ENCODE data around the gene CCDC73. TPM values are rescaled to one million over a fixed set of nuclear protein-coding genes. Genes with fewer than 3 reads are reported as not detected.

CCDC73 gene
- total RNA-seq, 1 experiment from 2014 or later: 0.04 TPM

DNA sequence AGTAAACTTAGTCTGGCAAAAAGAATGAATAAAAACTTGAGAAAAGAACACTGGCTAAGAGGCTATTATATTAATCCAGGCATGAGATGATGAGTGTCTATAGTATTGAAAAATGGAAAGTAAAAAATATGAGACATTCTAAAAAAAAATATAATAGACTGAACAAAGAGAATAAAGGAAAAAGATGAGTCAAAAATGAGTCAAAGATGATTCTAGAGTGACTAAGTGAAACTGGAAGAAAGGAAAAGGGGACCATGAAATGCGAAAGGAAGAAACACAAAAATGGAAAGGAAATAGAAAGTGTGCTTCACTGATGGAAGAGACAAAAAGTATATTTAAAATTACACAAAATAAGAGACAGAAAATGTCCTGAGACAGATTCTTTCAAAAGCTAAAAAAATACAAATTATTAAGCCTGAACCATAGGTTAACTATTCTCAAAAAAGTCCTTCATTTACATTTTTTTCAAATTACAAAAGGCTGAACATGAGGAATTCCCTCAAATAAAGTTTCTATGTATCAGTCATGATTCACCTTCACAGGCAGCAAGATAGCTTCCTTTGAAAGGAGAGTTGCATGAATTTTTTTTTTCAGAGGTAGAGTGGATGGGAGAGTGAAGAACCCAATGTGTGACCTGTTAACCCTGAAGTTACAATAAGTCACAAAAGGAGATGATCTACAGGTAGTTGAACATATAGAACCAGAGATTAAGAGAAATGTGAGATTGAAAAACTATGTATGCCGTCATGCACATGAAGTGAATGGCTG, 135.6 kb downstream of the CCDC73 start:
- Histone ChIP-seq H3K9me2 (replicated peaks; ENCODE audit: low read length) (no peaks in the 10 kb centered on the region; the same call in 1 of the 2 replicates), H3K4me3 (ENCODE audit: low read length) (peak overlapping the region; percentile 49), H3K27ac (ENCODE audit: low read length) (peak overlapping the region; percentile 97), H3K79me2 (ENCODE audit: low read length) (no peaks in the 10 kb centered on the region), H3K9me3 (ENCODE audit: low read length) (no peaks in the 10 kb centered on the region), H2AFZ (ENCODE audit: low read length) (peak overlapping the region; percentile 52), H3K27me3 (ENCODE audit: low read length) (no peaks in the 10 kb centered on the region), H3K9ac (ENCODE audit: low read length) (peak overlapping the region; percentile 71), H3F3A (ENCODE audit: low read length, unreplicated experiment) (peaks cover 4% of the 10 kb centered on the region), H4K20me1 (ENCODE audit: low read length) (no peaks in the 10 kb centered on the region), H3K36me3 (ENCODE audit: low read depth, low read length) (no peaks in the 10 kb centered on the region), H3K4me2 (ENCODE audit: low read length) (peak overlapping the region; percentile 72), H3K4me1 (ENCODE audit: insufficient read depth, low read length) (peaks cover 32% of the 10 kb centered on the region)
- intact Hi-C loops (cut with micrococcal nuclease): loop anchor here (5.0 kb wide), 1 partner anchor 53 kb away; no protein-coding TSS in a partner anchor
- no TSS peak for BruUV-seq (replicated peaks)
- DNase-seq: peak; percentile 91
- ATAC-seq: peak; percentile 85
- ChIA-PET POLR2A (ENCODE audit: unreplicated experiment) (interaction anchor here (0.5 to 0.6 kb wide), 2 partner anchors 30 to 238 kb away, joined by 4 to 9 read pairs; no protein-coding TSS in a partner anchor), CTCF (interaction anchor here (0.6 kb wide), 2 partner anchors 53 to 57 kb away, joined by 3 to 4 read pairs; no protein-coding TSS in a partner anchor)
- no peak for TF ChIP-seq EZH2phosphoT487 (IDR thresholded peaks at IDR 0.05; ENCODE audit: borderline replicate concordance, low read length)
- TF ChIP-seq, protein P1, sequence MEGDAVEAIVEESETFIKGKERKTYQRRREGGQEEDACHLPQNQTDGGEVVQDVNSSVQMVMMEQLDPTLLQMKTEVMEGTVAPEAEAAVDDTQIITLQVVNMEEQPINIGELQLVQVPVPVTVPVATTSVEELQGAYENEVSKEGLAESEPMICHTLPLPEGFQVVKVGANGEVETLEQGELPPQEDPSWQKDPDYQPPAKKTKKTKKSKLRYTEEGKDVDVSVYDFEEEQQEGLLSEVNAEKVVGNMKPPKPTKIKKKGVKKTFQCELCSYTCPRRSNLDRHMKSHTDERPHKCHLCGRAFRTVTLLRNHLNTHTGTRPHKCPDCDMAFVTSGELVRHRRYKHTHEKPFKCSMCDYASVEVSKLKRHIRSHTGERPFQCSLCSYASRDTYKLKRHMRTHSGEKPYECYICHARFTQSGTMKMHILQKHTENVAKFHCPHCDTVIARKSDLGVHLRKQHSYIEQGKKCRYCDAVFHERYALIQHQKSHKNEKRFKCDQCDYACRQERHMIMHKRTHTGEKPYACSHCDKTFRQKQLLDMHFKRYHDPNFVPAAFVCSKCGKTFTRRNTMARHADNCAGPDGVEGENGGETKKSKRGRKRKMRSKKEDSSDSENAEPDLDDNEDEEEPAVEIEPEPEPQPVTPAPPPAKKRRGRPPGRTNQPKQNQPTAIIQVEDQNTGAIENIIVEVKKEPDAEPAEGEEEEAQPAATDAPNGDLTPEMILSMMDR (conservative IDR thresholded peaks at IDR 0.05; ENCODE audit: low read depth, low read length): no peak
- no peak for TF ChIP-seq EZH2 (IDR thresholded peaks at IDR 0.05; ENCODE audit: low read length, unreplicated experiment)

DNA sequence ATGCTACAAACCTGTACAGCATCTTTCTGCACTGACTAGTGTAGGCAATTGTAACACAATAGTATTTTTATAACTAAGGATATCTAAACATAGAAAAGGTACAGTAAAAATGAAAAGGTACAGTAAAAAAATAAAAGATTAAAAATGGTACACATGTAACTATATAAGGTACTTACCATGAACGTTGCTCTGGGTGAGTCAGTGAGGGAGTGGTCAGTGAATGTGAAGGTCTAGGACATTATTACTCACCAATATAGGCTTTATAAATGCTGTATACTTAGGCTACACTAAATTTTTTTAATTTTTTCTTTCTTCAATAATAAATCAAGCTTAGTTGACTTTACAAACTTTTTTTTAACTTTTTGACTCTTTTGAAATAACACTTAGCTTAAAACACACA, 150.9 kb downstream of the CCDC73 start:
- TF ChIP-seq, protein P1 (conservative IDR thresholded peaks at IDR 0.05; ENCODE audit: low read depth, low read length): no peak
- no peak for TF ChIP-seq EZH2 (IDR thresholded peaks at IDR 0.05; ENCODE audit: low read length, unreplicated experiment)
- no peak for TF ChIP-seq EZH2phosphoT487 (IDR thresholded peaks at IDR 0.05; ENCODE audit: borderline replicate concordance, low read length)
- no TSS peak for BruUV-seq (replicated peaks)
- no peaks in the 10 kb centered on the region for H3K27me3 ChIP-seq (ENCODE audit: low read length)

DNA sequence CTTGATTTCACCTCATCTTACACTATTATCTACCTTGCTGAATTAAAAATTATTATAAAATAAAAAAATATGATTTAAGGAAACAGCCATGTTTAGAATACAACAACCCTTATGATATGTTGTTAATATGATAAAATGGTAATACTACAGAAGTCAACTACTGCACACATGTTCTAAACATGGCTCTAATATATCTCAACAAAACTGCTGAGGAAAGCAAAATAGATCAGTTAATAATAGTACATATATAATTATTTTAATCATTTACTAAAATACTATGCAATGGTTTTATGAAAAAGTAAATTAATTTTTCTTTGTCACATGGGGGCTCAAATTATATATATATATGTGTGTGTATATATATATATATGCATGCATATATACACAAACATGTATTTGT, 153.1 kb downstream of the CCDC73 start:
- no peaks in the 10 kb centered on the region for H3K36me3 ChIP-seq (ENCODE audit: low read depth, low read length)
- H3K27ac ChIP-seq (ENCODE audit: low read length): no peak overlapping the region
- no TSS peak for BruUV-seq (replicated peaks)
- H2AFZ ChIP-seq (ENCODE audit: low read length): no peak overlapping the region
- no peaks in the 10 kb centered on the region for H3F3A ChIP-seq (ENCODE audit: low read length, unreplicated experiment)
- ChIA-PET POLR2A (ENCODE audit: unreplicated experiment) (no interaction called here), CTCF (no interaction called here)
- no peak overlapping the region for H3K4me3 ChIP-seq (ENCODE audit: low read length)
- no peak for ATAC-seq
- no peaks in the 10 kb centered on the region for H4K20me1 ChIP-seq (ENCODE audit: low read length)
- H3K4me2 ChIP-seq (ENCODE audit: low read length): no peak overlapping the region
- TF ChIP-seq, protein P1 (conservative IDR thresholded peaks at IDR 0.05; ENCODE audit: low read depth, low read length): no peak
- TF ChIP-seq EZH2phosphoT487 (IDR thresholded peaks at IDR 0.05; ENCODE audit: borderline replicate concordance, low read length) (no peak), EZH2 (IDR thresholded peaks at IDR 0.05; ENCODE audit: low read length, unreplicated experiment) (no peak)
- no peaks in the 10 kb centered on the region for H3K27me3 ChIP-seq (ENCODE audit: low read length)
- no peaks in the 10 kb centered on the region for H3K9me2 ChIP-seq (replicated peaks; ENCODE audit: low read length)
- no peaks in the 10 kb centered on the region for H3K9me3 ChIP-seq (ENCODE audit: low read length)
- H3K4me1 ChIP-seq (ENCODE audit: insufficient read depth, low read length): peaks cover 8% of the 10 kb centered on the region
- H3K79me2 ChIP-seq (ENCODE audit: low read length): no peaks in the 10 kb centered on the region
- DNase-seq: no peak
- H3K9ac ChIP-seq (ENCODE audit: low read length): no peak overlapping the region
- intact Hi-C loops (cut with micrococcal nuclease): no loop called here

More for the DNA sequence above, 150.9 kb downstream of the CCDC73 start:
- H3F3A ChIP-seq (ENCODE audit: low read length, unreplicated experiment): no peaks in the 10 kb centered on the region
- H3K27ac ChIP-seq (ENCODE audit: low read length): peak overlapping the region; percentile 20; the same call in 1 of the 2 replicates
- POLR2A ChIA-PET (ENCODE audit: unreplicated experiment): no interaction called here
- no peaks in the 10 kb centered on the region for H3K36me3 ChIP-seq (ENCODE audit: low read depth, low read length)
- H3K9me2 ChIP-seq (replicated peaks; ENCODE audit: low read length): no peaks in the 10 kb centered on the region
- ATAC-seq (peak; percentile 100), DNase-seq (peak; percentile 79)
- H4K20me1 ChIP-seq (ENCODE audit: low read length): no peaks in the 10 kb centered on the region
- H3K4me3 ChIP-seq (ENCODE audit: low read length): no peak overlapping the region
- peak overlapping the region; percentile 26; the same call in 1 of the 2 replicates for H3K4me2 ChIP-seq (ENCODE audit: low read length)
- H3K4me1 ChIP-seq (ENCODE audit: insufficient read depth, low read length): peaks cover 8% of the 10 kb centered on the region
- H2AFZ ChIP-seq (ENCODE audit: low read length): no peak overlapping the region
- H3K9me3 ChIP-seq (ENCODE audit: low read length): no peaks in the 10 kb centered on the region
- H3K79me2 ChIP-seq (ENCODE audit: low read length): no peaks in the 10 kb centered on the region
- no peak overlapping the region for H3K9ac ChIP-seq (ENCODE audit: low read length)
- intact Hi-C loops (cut with micrococcal nuclease): no loop called here
- CTCF ChIA-PET: no interaction called here
